H1 (cell line): ENCODE data around the gene ORAI3. TPM values are rescaled to one million over a fixed set of nuclear protein-coding genes. Genes with fewer than 3 reads are reported as not detected.

Source experiments
- SP1 ChIP-seq: IDR thresholded peaks from 2 replicates; pipeline ENCODE4 v1.6.1; 2011; ENCODE audit warnings: low read depth, low read length
- SRF ChIP-seq: IDR thresholded peaks from 2 replicates; pipeline ENCODE4 v1.6.1; 2011; ENCODE audit warnings: mild to moderate bottlenecking, low read depth, low read length, moderate library complexity
- polyA plus RNA-seq, 7 experiments: library from polyadenylated mRNA; depleted of rRNA in 3 of 7; stranded (reverse) in 5 of 7; unstranded in 2 of 7; fragments of >200 nt in 5 of 7; fragments of 200-250 nt in 2 of 7; gene quantifications; 1 replicate in 5 of 7; 2 replicates in 1 of 7; 4 replicates in 1 of 7; pipeline versions ENCODE4 v1.2.1 to v1.2.3, GENCODE V29; 2011 to 2013; ENCODE audit warnings: missing spikeins in 2 of 7, mixed read lengths in 2 of 7
- total RNA-seq: library from RNA; stranded (reverse); fragmentation: NEBNext Ultra II Directional; extraction: Animal tissue kit (Norgen Biotek cat#: 25700); gene quantifications from 2 replicates; pipeline ENCODE4 v1.2.1, GENCODE V29; 2021
- TF ChIP-seq, protein P1 (sequence below): IDR thresholded peaks from 2 replicates; pipeline ENCODE4 v1.6.1; 2011; ENCODE audit warnings: low read depth, mild to moderate bottlenecking, low read length; ENCODE audit not compliant: insufficient read depth

The ORAI3 gene
- total and polyA plus RNA-seq, 2 of the 8 experiments (the other 6 are each of a cell fraction or from before 2014, with no cell fraction given): 8.7 to 24.5 TPM

DNA sequence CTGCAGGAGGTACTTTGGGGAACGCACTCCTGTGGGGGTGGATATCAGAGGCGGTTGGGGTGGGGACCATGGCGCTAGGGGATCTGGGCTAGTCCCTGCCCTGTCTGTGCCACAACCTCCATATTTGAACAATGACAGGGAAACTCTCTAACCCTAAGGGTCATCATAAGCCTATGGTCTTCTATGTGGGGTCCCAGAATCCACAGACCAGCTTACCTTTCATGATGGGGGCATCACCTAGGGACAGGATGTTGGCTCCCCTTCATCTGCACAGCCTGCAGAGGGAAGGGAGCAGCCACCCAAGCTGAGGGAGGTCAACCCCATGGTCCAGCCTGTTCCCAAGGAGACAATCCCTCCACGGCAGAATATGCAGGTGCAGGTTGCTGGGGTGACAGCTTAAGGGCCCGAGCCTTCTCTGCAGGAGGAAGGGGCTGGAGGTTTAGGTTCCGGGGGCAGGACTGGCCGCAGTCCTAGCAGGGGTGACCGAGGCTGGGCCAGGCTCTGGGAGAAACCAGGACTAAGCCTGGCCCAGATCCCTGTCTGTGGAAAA, 1.7 kb downstream of the ORAI3 start (continued):
- TF ChIP-seq SRF (no peak), SP1 (no peak)
- TF ChIP-seq, protein P1, sequence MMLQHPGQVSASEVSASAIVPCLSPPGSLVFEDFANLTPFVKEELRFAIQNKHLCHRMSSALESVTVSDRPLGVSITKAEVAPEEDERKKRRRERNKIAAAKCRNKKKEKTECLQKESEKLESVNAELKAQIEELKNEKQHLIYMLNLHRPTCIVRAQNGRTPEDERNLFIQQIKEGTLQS: no peak
